Lower lobe of right lung (tissue), 2 donors: Measurements from ENCODE around the gene PARVA. TPM values are rescaled to one million over a fixed set of nuclear protein-coding genes. Genes with fewer than 3 reads are reported as not detected.
A peak's percentile ranks its signal among the peaks of the same experiment; 100 is the strongest.

ENCODE experiments used
- ATAC-seq, 2 donors: fragments of 200-7000 bp; cut with Tn5 transposase; one replicate each; pipeline ENCODE4 v1.9.1; 2020 to 2022; ENCODE audit warnings: mild to moderate bottlenecking in 2 of 2, moderate library complexity in 2 of 2
- DNase-seq: peaks from one replicate; pipeline ENCODE4 v3.0.0-alpha.2; 2020
- H3K27ac ChIP-seq: fragments of 200-600 bp; one replicate; pipeline ENCODE4 v1.8.0; 2022
- H3K27me3 ChIP-seq: fragments of 200-600 bp; one replicate; pipeline ENCODE4 v1.8.0; 2022; ENCODE audit warnings: low read depth
- H3K36me3 ChIP-seq: fragments of 200-600 bp; one replicate; pipeline ENCODE4 v1.8.0; 2022; ENCODE audit warnings: mild to moderate bottlenecking
- H3K4me1 ChIP-seq: fragments of 200-600 bp; one replicate; pipeline ENCODE4 v1.8.0; 2022
- H3K4me3 ChIP-seq: fragments of 200-600 bp; one replicate; pipeline ENCODE4 v1.8.0; 2022; ENCODE audit warnings: mild to moderate bottlenecking
- H3K9me3 ChIP-seq: fragments of 200-600 bp; one replicate; pipeline ENCODE4 v1.8.0; 2022
- CTCF ChIP-seq: fragments of 200-600 bp; IDR thresholded peaks from one replicate; pipeline ENCODE4 v1.8.0; 2022; ENCODE audit warnings: antibody characterized with exemption, mild to moderate bottlenecking
- intact Hi-C: fragments of 100-400 bp; cut with DNase I; formaldehyde crosslinking; loops from one replicate; pipeline ENCODE4 v1.11.0; 2022
- total RNA-seq: library from RNA; stranded (reverse); fragmentation: NEBNext Ultra II Directional; extraction: Animal tissue kit (Norgen Biotek cat#: 25700); gene quantifications from one replicate; pipeline ENCODE4 v1.2.1, GENCODE V29; 2021
- donor health status: DM: no; HTN: yes; CAD: no; lungs with severe emphysema.

PARVA gene
- total RNA-seq, 1 donor from 2014 or later = 58.3 TPM

GRCh38 chr11:12482839-12483238 is 105.5 kb downstream of the PARVA start:
- no peak overlapping the region for H3K4me3 ChIP-seq
- intact Hi-C loops = no loop called here
- H3K27ac ChIP-seq = no peak overlapping the region
- H3K4me1 ChIP-seq = no peaks in the 10 kb centered on the region
- DNase-seq (no peak), ATAC-seq (peak; percentile 84 to 92)
- H3K36me3 ChIP-seq = peaks cover 37% of the 10 kb centered on the region
- TF ChIP-seq CTCF = no peak
- no peaks in the 10 kb centered on the region for H3K27me3 ChIP-seq
- no peaks in the 10 kb centered on the region for H3K9me3 ChIP-seq

GRCh38 chr11:12483604-12484003 is 106.2 kb downstream of the PARVA start:
- no peak for DNase-seq
- intact Hi-C loops = no loop called here
- Histone ChIP-seq H3K4me1 (no peaks in the 10 kb centered on the region), H3K27me3 (no peaks in the 10 kb centered on the region), H3K4me3 (no peak overlapping the region), H3K27ac (no peak overlapping the region), H3K9me3 (no peaks in the 10 kb centered on the region), H3K36me3 (peaks cover 32% of the 10 kb centered on the region)
- peak in 1 of 2 donors; percentile 13 for ATAC-seq
- TF ChIP-seq CTCF = no peak

GRCh38 chr11:12485328-12485727 is 108.0 kb downstream of the PARVA start:
- no peak overlapping the region for H3K4me3 ChIP-seq
- no peaks in the 10 kb centered on the region for H3K27me3 ChIP-seq
- peaks cover 19% of the 10 kb centered on the region for H3K36me3 ChIP-seq
- DNase-seq = no peak
- H3K27ac ChIP-seq = no peak overlapping the region
- intact Hi-C loops = no loop called here
- no peaks in the 10 kb centered on the region for H3K9me3 ChIP-seq
- H3K4me1 ChIP-seq = no peaks in the 10 kb centered on the region
- peak; percentile 29 for TF ChIP-seq CTCF
- ATAC-seq = no peak

- H3K27me3 ChIP-seq = no peaks in the 10 kb centered on the region
- no peak for TF ChIP-seq CTCF
- ATAC-seq (no peak), DNase-seq (no peak)
- intact Hi-C loops = no loop called here
- H3K9me3 ChIP-seq = no peaks in the 10 kb centered on the region
- H3K4me1 ChIP-seq = no peaks in the 10 kb centered on the region
- no peak overlapping the region for H3K4me3 ChIP-seq
- H3K36me3 ChIP-seq = peaks cover 5% of the 10 kb centered on the region
- no peak overlapping the region for H3K27ac ChIP-seq
Observed at GRCh38 chr11:12489246-12489772, 111.9 kb downstream of the PARVA start.

- no peaks in the 10 kb centered on the region for H3K27me3 ChIP-seq
- intact Hi-C loops = no loop called here
- ATAC-seq (no peak), DNase-seq (no peak)
- TF ChIP-seq CTCF = no peak
- H3K36me3 ChIP-seq = peaks cover 22% of the 10 kb centered on the region
- H3K4me3 ChIP-seq = no peak overlapping the region
- H3K9me3 ChIP-seq = no peaks in the 10 kb centered on the region
- no peaks in the 10 kb centered on the region for H3K4me1 ChIP-seq
- no peak overlapping the region for H3K27ac ChIP-seq
Observed at GRCh38 chr11:12494699-12495098, 117.3 kb downstream of the PARVA start.
